WTC11 (cell line): Measurements from ENCODE around the gene IGSF9. TPM values are rescaled to one million over a fixed set of nuclear protein-coding genes. Genes with fewer than 3 reads are reported as not detected.
A peak's percentile ranks its signal among the peaks of the same experiment; 100 is the strongest.

Source experiments
- ATAC-seq: fragments of 200-7000 bp; cut with Tn5 transposase; 2 replicates; pipeline ENCODE4 v1.10.0; 2021; ENCODE audit warnings: mild to moderate bottlenecking, moderate library complexity
- CTCF ChIA-PET: fragments of 300-600 bp; sonication (Branson Sonifier 250); formaldehyde crosslinking; loops from one replicate; lab custom pipeline; 2021; ENCODE audit warnings: antibody characterized with exemption; lab: Charles Lee
- POLR2A ChIA-PET: fragments of 350-600 bp; sonication (Branson Sonifier 250); formaldehyde crosslinking; loops from one replicate; lab custom pipeline; 2021; ENCODE audit warnings: antibody characterized with exemption; lab: Charles Lee
- DNase-seq: peaks from one replicate; pipeline ENCODE4 v3.0.0; 2021; ENCODE audit warnings: low spot score
- H3K27ac Mint-ChIP-seq: 2 replicates; pipeline ENCODE4 v1.8.0; 2021; ENCODE audit warnings: mixed read lengths
- H3K27me3 Mint-ChIP-seq: 2 replicates; pipeline ENCODE4 v1.8.0; 2021; ENCODE audit warnings: low read depth, mild to moderate bottlenecking, moderate library complexity, mixed read lengths
- H3K36me3 Mint-ChIP-seq: 2 replicates; pipeline ENCODE4 v1.8.0; 2021; ENCODE audit warnings: mixed read lengths
- H3K4me1 Mint-ChIP-seq: 2 replicates; pipeline ENCODE4 v1.8.0; 2022; ENCODE audit warnings: mixed read lengths
- H3K4me3 Mint-ChIP-seq: 2 replicates; pipeline ENCODE4 v1.8.0; 2021; ENCODE audit warnings: mild to moderate bottlenecking, moderate library complexity, mixed read lengths
- H3K9me3 Mint-ChIP-seq: 2 replicates; pipeline ENCODE4 v1.8.0; 2021; ENCODE audit warnings: mixed read lengths
- ATF2 ChIP-seq: sonication (generic); formaldehyde crosslinking; IDR thresholded peaks from 2 replicates; pipeline ENCODE4 v1.8.1; 2022; ENCODE audit warnings: low read depth, missing genetic modification reagents, borderline replicate concordance
- CREB1 ChIP-seq: sonication (generic); formaldehyde crosslinking; IDR thresholded peaks from 2 replicates; pipeline ENCODE4 v1.8.0; 2023; ENCODE audit warnings: mild to moderate bottlenecking, missing genetic modification reagents
- E2F1 ChIP-seq: sonication (generic); formaldehyde crosslinking; IDR thresholded peaks from 2 replicates; pipeline ENCODE4 v1.8.0; 2022; ENCODE audit warnings: mild to moderate bottlenecking, missing genetic modification reagents
- EMX1 ChIP-seq: fragments of 250-450 bp; sonication (Bioruptor Pico); IDR thresholded peaks from 2 replicates; pipeline ENCODE4 v1.8.0; 2021; ENCODE audit warnings: mild to moderate bottlenecking
- ESRRA ChIP-seq: sonication (generic); formaldehyde crosslinking; IDR thresholded peaks from 2 replicates; pipeline ENCODE4 v1.8.1; 2022; ENCODE audit warnings: mild to moderate bottlenecking, missing genetic modification reagents, borderline replicate concordance
- FOXJ3 ChIP-seq: sonication (generic); formaldehyde crosslinking; IDR thresholded peaks from 2 replicates; pipeline ENCODE4 v1.9.0; 2021; ENCODE audit warnings: missing genetic modification reagents, mild to moderate bottlenecking, borderline replicate concordance
- FOXK1 ChIP-seq: sonication (generic); formaldehyde crosslinking; IDR thresholded peaks from 2 replicates; pipeline ENCODE4 v1.8.0; 2022; ENCODE audit warnings: mild to moderate bottlenecking, moderate library complexity, missing genetic modification reagents
- FOXP1 ChIP-seq: sonication (generic); formaldehyde crosslinking; IDR thresholded peaks from 2 replicates; pipeline ENCODE4 v1.8.0; 2022; ENCODE audit warnings: missing genetic modification reagents, mild to moderate bottlenecking, moderate library complexity, borderline replicate concordance
- GTF2I ChIP-seq: fragments of 250-450 bp; sonication (Bioruptor Pico); conservative IDR thresholded peaks from 2 replicates; pipeline ENCODE4 v1.4.0; 2021; ENCODE audit warnings: mild to moderate bottlenecking
- HMGA2 ChIP-seq: fragments of 250-450 bp; sonication (Bioruptor Pico); IDR thresholded peaks from 2 replicates; pipeline ENCODE4 v1.4.0; 2021; ENCODE audit warnings: mild to moderate bottlenecking, moderate library complexity
- RELA ChIP-seq: sonication (generic); formaldehyde crosslinking; IDR thresholded peaks from 2 replicates; pipeline ENCODE4 v1.8.1; 2022; ENCODE audit warnings: missing genetic modification reagents, mild to moderate bottlenecking, borderline replicate concordance
- ZNF219 ChIP-seq: sonication (generic); formaldehyde crosslinking; IDR thresholded peaks from 2 replicates; pipeline ENCODE4 v1.8.0; 2023; ENCODE audit warnings: missing genetic modification reagents, mild to moderate bottlenecking, borderline replicate concordance
- ZNF232 ChIP-seq: sonication (generic); formaldehyde crosslinking; IDR thresholded peaks from 2 replicates; pipeline ENCODE4 v1.8.0; 2022; ENCODE audit warnings: mild to moderate bottlenecking, missing genetic modification reagents
- ZNF263 ChIP-seq: sonication (generic); formaldehyde crosslinking; IDR thresholded peaks from 2 replicates; pipeline ENCODE4 v1.8.1; 2022; ENCODE audit warnings: low read depth, mild to moderate bottlenecking, moderate library complexity, missing genetic modification reagents
- total RNA-seq: library from RNA; stranded (reverse); gene quantifications from 3 replicates; pipeline ENCODE4 v1.2.3, GENCODE V29; 2021
- TF ChIP-seq, protein P1 (sequence below): sonication (generic); formaldehyde crosslinking; IDR thresholded peaks from 2 replicates; pipeline ENCODE4 v1.8.1; 2023; ENCODE audit warnings: mild to moderate bottlenecking, missing genetic modification reagents, borderline replicate concordance
- TF ChIP-seq, protein P2 (sequence below): sonication (generic); formaldehyde crosslinking; IDR thresholded peaks from 2 replicates; pipeline ENCODE4 v1.8.0; 2023; ENCODE audit warnings: mild to moderate bottlenecking, missing genetic modification reagents

Gene IGSF9
- total RNA-seq, 1 experiment from 2014 or later = 16.4 TPM

GRCh38 chr1:159915571-159916241 lies 29.7 kb downstream of the IGSF9 start:
- CTCF ChIA-PET = interaction anchor here (0.6 to 1.8 kb wide), 8 partner anchors 9 to 135 kb away, joined by 3 to 16 read pairs (median 4); partner anchors contain the start of gene DUSP23
- TF ChIP-seq ZNF219 (CRISPR knock-in tag) (no peak), GTF2I (no peak), ATF2 (CRISPR knock-in tag) (no peak), ESRRA (CRISPR knock-in tag) (no peak), ZNF263 (CRISPR knock-in tag) (no peak), EMX1 (CRISPR knock-in tag) (no peak), FOXK1 (CRISPR knock-in tag) (no peak), RELA (CRISPR knock-in tag) (no peak), CREB1 (CRISPR knock-in tag) (no peak), HMGA2 (CRISPR knock-in tag) (no peak), FOXP1 (CRISPR knock-in tag) (no peak), ZNF232 (no peak), FOXJ3 (CRISPR knock-in tag) (no peak), E2F1 (CRISPR knock-in tag) (no peak)
- TF ChIP-seq, protein P1, sequence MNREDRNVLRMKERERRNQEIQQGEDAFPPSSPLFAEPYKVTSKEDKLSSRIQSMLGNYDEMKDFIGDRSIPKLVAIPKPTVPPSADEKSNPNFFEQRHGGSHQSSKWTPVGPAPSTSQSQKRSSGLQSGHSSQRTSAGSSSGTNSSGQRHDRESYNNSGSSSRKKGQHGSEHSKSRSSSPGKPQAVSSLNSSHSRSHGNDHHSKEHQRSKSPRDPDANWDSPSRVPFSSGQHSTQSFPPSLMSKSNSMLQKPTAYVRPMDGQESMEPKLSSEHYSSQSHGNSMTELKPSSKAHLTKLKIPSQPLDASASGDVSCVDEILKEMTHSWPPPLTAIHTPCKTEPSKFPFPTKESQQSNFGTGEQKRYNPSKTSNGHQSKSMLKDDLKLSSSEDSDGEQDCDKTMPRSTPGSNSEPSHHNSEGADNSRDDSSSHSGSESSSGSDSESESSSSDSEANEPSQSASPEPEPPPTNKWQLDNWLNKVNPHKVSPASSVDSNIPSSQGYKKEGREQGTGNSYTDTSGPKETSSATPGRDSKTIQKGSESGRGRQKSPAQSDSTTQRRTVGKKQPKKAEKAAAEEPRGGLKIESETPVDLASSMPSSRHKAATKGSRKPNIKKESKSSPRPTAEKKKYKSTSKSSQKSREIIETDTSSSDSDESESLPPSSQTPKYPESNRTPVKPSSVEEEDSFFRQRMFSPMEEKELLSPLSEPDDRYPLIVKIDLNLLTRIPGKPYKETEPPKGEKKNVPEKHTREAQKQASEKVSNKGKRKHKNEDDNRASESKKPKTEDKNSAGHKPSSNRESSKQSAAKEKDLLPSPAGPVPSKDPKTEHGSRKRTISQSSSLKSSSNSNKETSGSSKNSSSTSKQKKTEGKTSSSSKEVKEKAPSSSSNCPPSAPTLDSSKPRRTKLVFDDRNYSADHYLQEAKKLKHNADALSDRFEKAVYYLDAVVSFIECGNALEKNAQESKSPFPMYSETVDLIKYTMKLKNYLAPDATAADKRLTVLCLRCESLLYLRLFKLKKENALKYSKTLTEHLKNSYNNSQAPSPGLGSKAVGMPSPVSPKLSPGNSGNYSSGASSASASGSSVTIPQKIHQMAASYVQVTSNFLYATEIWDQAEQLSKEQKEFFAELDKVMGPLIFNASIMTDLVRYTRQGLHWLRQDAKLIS = no peak
- TF ChIP-seq, protein P2, sequence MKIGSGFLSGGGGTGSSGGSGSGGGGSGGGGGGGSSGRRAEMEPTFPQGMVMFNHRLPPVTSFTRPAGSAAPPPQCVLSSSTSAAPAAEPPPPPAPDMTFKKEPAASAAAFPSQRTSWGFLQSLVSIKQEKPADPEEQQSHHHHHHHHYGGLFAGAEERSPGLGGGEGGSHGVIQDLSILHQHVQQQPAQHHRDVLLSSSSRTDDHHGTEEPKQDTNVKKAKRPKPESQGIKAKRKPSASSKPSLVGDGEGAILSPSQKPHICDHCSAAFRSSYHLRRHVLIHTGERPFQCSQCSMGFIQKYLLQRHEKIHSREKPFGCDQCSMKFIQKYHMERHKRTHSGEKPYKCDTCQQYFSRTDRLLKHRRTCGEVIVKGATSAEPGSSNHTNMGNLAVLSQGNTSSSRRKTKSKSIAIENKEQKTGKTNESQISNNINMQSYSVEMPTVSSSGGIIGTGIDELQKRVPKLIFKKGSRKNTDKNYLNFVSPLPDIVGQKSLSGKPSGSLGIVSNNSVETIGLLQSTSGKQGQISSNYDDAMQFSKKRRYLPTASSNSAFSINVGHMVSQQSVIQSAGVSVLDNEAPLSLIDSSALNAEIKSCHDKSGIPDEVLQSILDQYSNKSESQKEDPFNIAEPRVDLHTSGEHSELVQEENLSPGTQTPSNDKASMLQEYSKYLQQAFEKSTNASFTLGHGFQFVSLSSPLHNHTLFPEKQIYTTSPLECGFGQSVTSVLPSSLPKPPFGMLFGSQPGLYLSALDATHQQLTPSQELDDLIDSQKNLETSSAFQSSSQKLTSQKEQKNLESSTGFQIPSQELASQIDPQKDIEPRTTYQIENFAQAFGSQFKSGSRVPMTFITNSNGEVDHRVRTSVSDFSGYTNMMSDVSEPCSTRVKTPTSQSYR (CRISPR knock-in tag) = no peak
- peaks cover 4% of the 10 kb centered on the region for H3K36me3 Mint-ChIP-seq
- POLR2A ChIA-PET = no interaction called here
- DNase-seq (no peak), ATAC-seq (peak; percentile 18)
- H3K27ac Mint-ChIP-seq = peak overlapping the region; percentile 88
- H3K27me3 Mint-ChIP-seq = no peaks in the 10 kb centered on the region
- H3K9me3 Mint-ChIP-seq = no peaks in the 10 kb centered on the region
- no peak overlapping the region for H3K4me3 Mint-ChIP-seq
- peaks cover 52% of the 10 kb centered on the region for H3K4me1 Mint-ChIP-seq
